OCI-LY3 (cell line): ENCODE results near the gene DMRTA1.

Experiments
- CTCF ChIP-seq: fragments of 200-600, 300-600 bp; sonication (generic); IDR thresholded peaks from 2 replicates; pipeline ENCODE4 v1.5.1; 2014; ENCODE audit warnings: antibody characterized with exemption, low read length, low read depth
- EZH2phosphoT487 ChIP-seq: fragments of 200-600 bp; shearing (Covaris generic); IDR thresholded peaks from 2 replicates; pipeline ENCODE4 v1.6.1; 2018; ENCODE audit warnings: antibody characterized with exemption, mixed run types, low read depth

GRCh38 chr9:22424616-22425015 is 22.0 kb upstream of the DMRTA1 start:
- TF ChIP-seq CTCF (no peak), EZH2phosphoT487 (no peak)
